Measurements from ENCODE around the gene POLRMT.
"Not testable (repeated sequence)": the region's sequence is repeated elsewhere in the genome, so short reads cannot be mapped to it uniquely, and the experiment has no call there.

Gene POLRMT

GRCh38 chr19:604355-604754 is 29.0 kb downstream of the POLRMT start:
- DNase-seq (ENCODE audit: low read depth), result no peak
- no peak for TF ChIP-seq CTCF (conservative IDR thresholded peaks at IDR 0.05; ENCODE audit: low read depth, low read length)
- H3K4me3 ChIP-seq (ENCODE audit: low read length), result no peak overlapping the region

GRCh38 chr19:603779-604178 is 29.6 kb downstream of the POLRMT start:
- not testable (repeated sequence) for DNase-seq (ENCODE audit: low read depth); H3K4me3 ChIP-seq (ENCODE audit: low read length)

- not testable (repeated sequence) for DNase-seq (ENCODE audit: low read depth); H3K4me3 ChIP-seq (ENCODE audit: low read length)
Observed at GRCh38 chr19:603302-603639, 30.1 kb downstream of the POLRMT start.

GRCh38 chr19:602391-603301 is 30.7 kb downstream of the POLRMT start:
- no peak for TF ChIP-seq CTCF (conservative IDR thresholded peaks at IDR 0.05; ENCODE audit: low read depth, low read length)

GRCh38 chr19:601790-602189 is 31.5 kb downstream of the POLRMT start:
- H3K4me3 ChIP-seq (ENCODE audit: low read length), result no peak overlapping the region
- DNase-seq (ENCODE audit: low read depth), result no peak
- TF ChIP-seq CTCF (conservative IDR thresholded peaks at IDR 0.05; ENCODE audit: low read depth, low read length), result no peak

More at GRCh38 chr19:602391-603301, 30.7 kb downstream of the POLRMT start:
- no peak overlapping the region for H3K4me3 ChIP-seq (ENCODE audit: low read length)
- no peak for DNase-seq (ENCODE audit: low read depth)

- TF ChIP-seq CTCF (conservative IDR thresholded peaks at IDR 0.05; ENCODE audit: low read depth, low read length), result no peak
- no peak overlapping the region for H3K4me3 ChIP-seq (ENCODE audit: low read length)
- no peak for DNase-seq (ENCODE audit: low read depth)
Observed at GRCh38 chr19:601310-601709, 32.0 kb downstream of the POLRMT start.

- TF ChIP-seq CTCF (conservative IDR thresholded peaks at IDR 0.05; ENCODE audit: low read depth, low read length), result no peak
- DNase-seq (ENCODE audit: low read depth), result no peak
- H3K4me3 ChIP-seq (ENCODE audit: low read length), result no peak overlapping the region
Observed at GRCh38 chr19:597406-598315, 35.7 kb downstream of the POLRMT start.

GRCh38 chr19:596263-596655 is 37.1 kb downstream of the POLRMT start:
- no peak for TF ChIP-seq CTCF (conservative IDR thresholded peaks at IDR 0.05; ENCODE audit: low read depth, low read length)
- no peak for DNase-seq (ENCODE audit: low read depth)
- no peak overlapping the region for H3K4me3 ChIP-seq (ENCODE audit: low read length)

Data from retinal pigment epithelial cell (primary cell).